ENCODE data around the gene DNAJC1.

- TF ChIP-seq, protein P1, sequence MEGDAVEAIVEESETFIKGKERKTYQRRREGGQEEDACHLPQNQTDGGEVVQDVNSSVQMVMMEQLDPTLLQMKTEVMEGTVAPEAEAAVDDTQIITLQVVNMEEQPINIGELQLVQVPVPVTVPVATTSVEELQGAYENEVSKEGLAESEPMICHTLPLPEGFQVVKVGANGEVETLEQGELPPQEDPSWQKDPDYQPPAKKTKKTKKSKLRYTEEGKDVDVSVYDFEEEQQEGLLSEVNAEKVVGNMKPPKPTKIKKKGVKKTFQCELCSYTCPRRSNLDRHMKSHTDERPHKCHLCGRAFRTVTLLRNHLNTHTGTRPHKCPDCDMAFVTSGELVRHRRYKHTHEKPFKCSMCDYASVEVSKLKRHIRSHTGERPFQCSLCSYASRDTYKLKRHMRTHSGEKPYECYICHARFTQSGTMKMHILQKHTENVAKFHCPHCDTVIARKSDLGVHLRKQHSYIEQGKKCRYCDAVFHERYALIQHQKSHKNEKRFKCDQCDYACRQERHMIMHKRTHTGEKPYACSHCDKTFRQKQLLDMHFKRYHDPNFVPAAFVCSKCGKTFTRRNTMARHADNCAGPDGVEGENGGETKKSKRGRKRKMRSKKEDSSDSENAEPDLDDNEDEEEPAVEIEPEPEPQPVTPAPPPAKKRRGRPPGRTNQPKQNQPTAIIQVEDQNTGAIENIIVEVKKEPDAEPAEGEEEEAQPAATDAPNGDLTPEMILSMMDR (IDR thresholded peaks at IDR 0.05): no peak
- TF ChIP-seq POLR2A (IDR thresholded peaks at IDR 0.05) (no peak), POLR2AphosphoS5 (IDR thresholded peaks at IDR 0.05) (no peak), EP300 (IDR thresholded peaks at IDR 0.05) (no peak)
These were observed 30.9 kb downstream of the DNAJC1 start for GRCh38 chr10:21972584-21972983.

All from sigmoid colon (tissue), 4 donors.